WERI-Rb-1 (cell line): ENCODE measurements around the gene NFIX.

Experiments used
- DNase-seq: peaks from one replicate; pipeline ENCODE4 v3.0.0-alpha.2; 2020
- H3K27ac ChIP-seq: fragments of 250-450 bp; sonication (Bioruptor Pico); 2 replicates; pipeline ENCODE4 v1.5.1; 2020; ENCODE audit warnings: mild to moderate bottlenecking, moderate library complexity
- H3K27me3 ChIP-seq: fragments of 250-450 bp; sonication (Bioruptor Pico); 2 replicates; pipeline ENCODE4 v1.5.1; 2021; ENCODE audit warnings: mild to moderate bottlenecking, low read depth, moderate library complexity; ENCODE audit not compliant: insufficient read depth, severe bottlenecking
- H3K36me3 ChIP-seq: fragments of 250-450 bp; sonication (Bioruptor Pico); 2 replicates; pipeline ENCODE4 v1.5.1; 2020; ENCODE audit warnings: mild to moderate bottlenecking, moderate library complexity
- H3K4me3 ChIP-seq: 2 replicates; pipeline ENCODE4 v1.5.1; 2011; ENCODE audit warnings: low read depth, mild to moderate bottlenecking, control low read depth, low read length
- H3K9me3 ChIP-seq: fragments of 250-450 bp; sonication (Bioruptor Pico); 2 replicates; pipeline ENCODE4 v1.5.1; 2021; ENCODE audit warnings: mild to moderate bottlenecking, moderate library complexity; ENCODE audit not compliant: severe bottlenecking
- CTCF ChIP-seq: IDR thresholded peaks from 2 replicates; pipeline ENCODE4 v1.5.1; 2011; ENCODE audit warnings: low read depth, mild to moderate bottlenecking, control low read depth, inconsistent platforms, low read length

Gene NFIX

GRCh38 chr19:13073263-13073662, 78.0 kb downstream of the NFIX start:
- no peaks in the 10 kb centered on the region for H3K27me3 ChIP-seq
- no peak overlapping the region for H3K27ac ChIP-seq
- H3K9me3 ChIP-seq, result no peaks in the 10 kb centered on the region
- no peak for DNase-seq
- H3K4me3 ChIP-seq, result no peak overlapping the region
- no peaks in the 10 kb centered on the region for H3K36me3 ChIP-seq
- TF ChIP-seq CTCF, result no peak

GRCh38 chr19:13074378-13074777, 79.1 kb downstream of the NFIX start:
- no peaks in the 10 kb centered on the region for H3K36me3 ChIP-seq
- no peak overlapping the region for H3K27ac ChIP-seq
- no peak for DNase-seq
- no peak for TF ChIP-seq CTCF
- no peaks in the 10 kb centered on the region for H3K9me3 ChIP-seq
- no peak overlapping the region for H3K4me3 ChIP-seq
- H3K27me3 ChIP-seq, result no peaks in the 10 kb centered on the region

GRCh38 chr19:13076320-13076719, 81.0 kb downstream of the NFIX start:
- no peak overlapping the region for H3K4me3 ChIP-seq
- no peak for TF ChIP-seq CTCF
- H3K36me3 ChIP-seq, result no peaks in the 10 kb centered on the region
- H3K9me3 ChIP-seq, result no peaks in the 10 kb centered on the region
- H3K27ac ChIP-seq, result no peak overlapping the region
- no peaks in the 10 kb centered on the region for H3K27me3 ChIP-seq
- no peak for DNase-seq

GRCh38 chr19:13076787-13077186, 81.5 kb downstream of the NFIX start:
- Histone ChIP-seq H3K27ac (no peak overlapping the region), H3K27me3 (no peaks in the 10 kb centered on the region), H3K36me3 (no peaks in the 10 kb centered on the region), H3K4me3 (no peak overlapping the region), H3K9me3 (no peaks in the 10 kb centered on the region)
- no peak for TF ChIP-seq CTCF
- no peak for DNase-seq

- H3K27ac ChIP-seq, result no peak overlapping the region
- no peaks in the 10 kb centered on the region for H3K27me3 ChIP-seq
- H3K36me3 ChIP-seq, result no peaks in the 10 kb centered on the region
- no peak for TF ChIP-seq CTCF
- no peak overlapping the region for H3K4me3 ChIP-seq
- DNase-seq, result no peak
- no peaks in the 10 kb centered on the region for H3K9me3 ChIP-seq
Observed at GRCh38 chr19:13077240-13077639, 82.0 kb downstream of the NFIX start.

- no peaks in the 10 kb centered on the region for H3K9me3 ChIP-seq
- H3K4me3 ChIP-seq, result no peak overlapping the region
- H3K27ac ChIP-seq, result no peak overlapping the region
- no peak for DNase-seq
- no peaks in the 10 kb centered on the region for H3K27me3 ChIP-seq
- TF ChIP-seq CTCF, result no peak
- no peaks in the 10 kb centered on the region for H3K36me3 ChIP-seq
Observed at GRCh38 chr19:13078381-13078780, 83.1 kb downstream of the NFIX start.
